ENCODE measurements around the gene NABP2. TPM values are rescaled to one million over a fixed set of nuclear protein-coding genes. Genes with fewer than 3 reads are reported as not detected.

Gene NABP2
- total RNA-seq, 1 donor from 2014 or later = 20.3 TPM

- no peak overlapping the region for H3K27ac ChIP-seq (replicated peaks)
- no peak for DNase-seq
- H3K27me3 ChIP-seq (ENCODE audit: low read depth) = no peaks in the 10 kb centered on the region
- no peak for TF ChIP-seq CTCF (IDR thresholded peaks at IDR 0.05; ENCODE audit: borderline replicate concordance)
- H3K9me3 ChIP-seq (replicated peaks) = no peaks in the 10 kb centered on the region
- peaks cover 100% of the 10 kb centered on the region for H3K36me3 ChIP-seq
- H3K4me3 ChIP-seq = no peak overlapping the region
- intact Hi-C loops (cut with micrococcal nuclease) = no loop called here
- peaks cover 20% of the 10 kb centered on the region for H3K4me1 ChIP-seq
Measured at GRCh38 chr12:56247923-56248322, 23.8 kb downstream of the NABP2 start.

- no peak for DNase-seq
- H3K9me3 ChIP-seq (replicated peaks) = no peaks in the 10 kb centered on the region
- peaks cover 100% of the 10 kb centered on the region for H3K36me3 ChIP-seq
Measured at GRCh38 chr12:56248711-56249110, 24.6 kb downstream of the NABP2 start.

GRCh38 chr12:56252649-56253048 is 28.5 kb downstream of the NABP2 start:
- intact Hi-C loops (cut with micrococcal nuclease) = no loop called here
- no peak overlapping the region for H3K4me3 ChIP-seq
- no peak for TF ChIP-seq CTCF (IDR thresholded peaks at IDR 0.05; ENCODE audit: borderline replicate concordance)
- DNase-seq = no peak
- H3K36me3 ChIP-seq = peaks cover 91% of the 10 kb centered on the region
- H3K9me3 ChIP-seq (replicated peaks) = no peaks in the 10 kb centered on the region
- H3K27ac ChIP-seq (replicated peaks) = no peak overlapping the region
- no peaks in the 10 kb centered on the region for H3K27me3 ChIP-seq (ENCODE audit: low read depth)
- peaks cover 21% of the 10 kb centered on the region for H3K4me1 ChIP-seq

More at GRCh38 chr12:56248711-56249110, 24.6 kb downstream of the NABP2 start:
- no peak overlapping the region for H3K4me3 ChIP-seq
- peaks cover 16% of the 10 kb centered on the region for H3K4me1 ChIP-seq
- no peaks in the 10 kb centered on the region for H3K27me3 ChIP-seq (ENCODE audit: low read depth)
- H3K27ac ChIP-seq (replicated peaks) = no peak overlapping the region
- no peak for TF ChIP-seq CTCF (IDR thresholded peaks at IDR 0.05; ENCODE audit: borderline replicate concordance)
- intact Hi-C loops (cut with micrococcal nuclease) = no loop called here

- intact Hi-C loops (cut with micrococcal nuclease) = no loop called here
- no peak for TF ChIP-seq CTCF (IDR thresholded peaks at IDR 0.05; ENCODE audit: borderline replicate concordance)
- Histone ChIP-seq H3K4me3 (no peak overlapping the region), H3K4me1 (peaks cover 25% of the 10 kb centered on the region), H3K27me3 (ENCODE audit: low read depth) (no peaks in the 10 kb centered on the region), H3K27ac (replicated peaks) (no peak overlapping the region), H3K36me3 (peaks cover 86% of the 10 kb centered on the region), H3K9me3 (replicated peaks) (no peaks in the 10 kb centered on the region)
- no peak for DNase-seq
Measured at GRCh38 chr12:56253091-56253490, 28.9 kb downstream of the NABP2 start.

- no peak overlapping the region for H3K4me3 ChIP-seq
- intact Hi-C loops (cut with micrococcal nuclease) = no loop called here
- no peaks in the 10 kb centered on the region for H3K9me3 ChIP-seq (replicated peaks)
- peaks cover 37% of the 10 kb centered on the region for H3K4me1 ChIP-seq
- no peak overlapping the region for H3K27ac ChIP-seq (replicated peaks)
- DNase-seq = no peak
- no peaks in the 10 kb centered on the region for H3K27me3 ChIP-seq (ENCODE audit: low read depth)
- peaks cover 60% of the 10 kb centered on the region for H3K36me3 ChIP-seq
- no peak for TF ChIP-seq CTCF (IDR thresholded peaks at IDR 0.05; ENCODE audit: borderline replicate concordance)
Measured at GRCh38 chr12:56255671-56256070, 31.5 kb downstream of the NABP2 start.
